KMS-11 (cell line): Measurements from ENCODE around the gene JAKMIP1.

Source experiments
- H2AFZ ChIP-seq: fragments of 200-600 bp; sonication (generic); 2 replicates; pipeline ENCODE4 v1.6.1; 2016; ENCODE audit warnings: antibody characterized with exemption, mixed run types, low read depth
- H3K27ac ChIP-seq: fragments of 200-600 bp; sonication (generic); 2 replicates; pipeline ENCODE4 v1.6.1; 2016; ENCODE audit warnings: mild to moderate bottlenecking, mixed run types
- H3K27me3 ChIP-seq: fragments of 200-600 bp; sonication (generic); 2 replicates; pipeline ENCODE4 v1.6.1; 2017; ENCODE audit warnings: mild to moderate bottlenecking, low read depth, mixed run types, moderate library complexity; ENCODE audit not compliant: insufficient read depth
- H3K36me3 ChIP-seq: fragments of 200-600 bp; sonication (generic); 2 replicates; pipeline ENCODE4 v1.6.1; 2017; ENCODE audit warnings: mild to moderate bottlenecking, mixed run types; ENCODE audit not compliant: insufficient read depth
- H3K4me1 ChIP-seq: fragments of 200-600 bp; sonication (generic); 2 replicates; pipeline ENCODE4 v1.6.1; 2016; ENCODE audit warnings: mild to moderate bottlenecking, low read depth, mixed run types; ENCODE audit not compliant: poor library complexity, severe bottlenecking
- H3K4me2 ChIP-seq: fragments of 200-600 bp; sonication (generic); 2 replicates; pipeline ENCODE4 v1.7.0; 2016; ENCODE audit warnings: mild to moderate bottlenecking, mixed run types
- H3K4me3 ChIP-seq: fragments of 200-600 bp; sonication (generic); IDR thresholded peaks from 2 replicates; pipeline ENCODE4 v1.6.1; 2017; ENCODE audit warnings: low read depth, low read length, mixed read lengths; ENCODE audit not compliant: insufficient read depth
- H3K79me2 ChIP-seq: fragments of 200-600 bp; sonication (generic); 2 replicates; pipeline ENCODE4 v1.6.1; 2016; ENCODE audit warnings: low read depth, mixed run types; ENCODE audit not compliant: insufficient read depth
- H3K9ac ChIP-seq: fragments of 200-600 bp; sonication (generic); 2 replicates; pipeline ENCODE4 v1.6.1; 2016; ENCODE audit warnings: mild to moderate bottlenecking, mixed run types
- H4K20me1 ChIP-seq: fragments of 200-600 bp; sonication (generic); 2 replicates; pipeline ENCODE4 v1.6.1; 2016; ENCODE audit warnings: mild to moderate bottlenecking, mixed run types; ENCODE audit not compliant: insufficient read depth
- CTCF ChIP-seq: fragments of 200-600 bp; sonication (generic); conservative IDR thresholded peaks from 2 replicates; pipeline ENCODE4 v1.6.1; 2017; ENCODE audit warnings: low read depth, mild to moderate bottlenecking, antibody characterized with exemption, low read length, moderate library complexity, mixed read lengths

Gene JAKMIP1

GRCh38 chr4:6043188-6043587 lies 157.2 kb downstream of the JAKMIP1 start:
- Histone ChIP-seq H2AFZ (no peak overlapping the region), H3K4me2 (no peak overlapping the region), H3K9ac (no peak overlapping the region), H3K79me2 (no peaks in the 10 kb centered on the region), H4K20me1 (no peaks in the 10 kb centered on the region), H3K27ac (no peak overlapping the region), H3K4me3 (no peak overlapping the region), H3K4me1 (no peaks in the 10 kb centered on the region), H3K27me3 (no peaks in the 10 kb centered on the region), H3K36me3 (no peaks in the 10 kb centered on the region)
- TF ChIP-seq CTCF = no peak

- Histone ChIP-seq H3K27me3 (no peaks in the 10 kb centered on the region), H4K20me1 (no peaks in the 10 kb centered on the region), H3K27ac (no peak overlapping the region), H3K79me2 (no peaks in the 10 kb centered on the region), H3K4me1 (no peaks in the 10 kb centered on the region), H2AFZ (no peak overlapping the region), H3K9ac (no peak overlapping the region), H3K4me2 (no peak overlapping the region), H3K4me3 (no peak overlapping the region), H3K36me3 (no peaks in the 10 kb centered on the region)
- no peak for TF ChIP-seq CTCF
Observed at GRCh38 chr4:6042293-6043063, 157.9 kb downstream of the JAKMIP1 start.

GRCh38 chr4:6041800-6042199 lies 158.5 kb downstream of the JAKMIP1 start:
- Histone ChIP-seq H2AFZ (no peak overlapping the region), H3K79me2 (no peaks in the 10 kb centered on the region), H4K20me1 (no peaks in the 10 kb centered on the region), H3K4me2 (no peak overlapping the region), H3K27me3 (no peaks in the 10 kb centered on the region), H3K4me3 (no peak overlapping the region), H3K36me3 (no peaks in the 10 kb centered on the region), H3K9ac (no peak overlapping the region), H3K27ac (no peak overlapping the region), H3K4me1 (no peaks in the 10 kb centered on the region)
- no peak for TF ChIP-seq CTCF

GRCh38 chr4:6038711-6039110 lies 161.6 kb downstream of the JAKMIP1 start:
- H3K27me3 ChIP-seq = no peaks in the 10 kb centered on the region
- H3K36me3 ChIP-seq = no peaks in the 10 kb centered on the region
- H2AFZ ChIP-seq = no peak overlapping the region
- H3K79me2 ChIP-seq = no peaks in the 10 kb centered on the region
- H4K20me1 ChIP-seq = no peaks in the 10 kb centered on the region
- no peaks in the 10 kb centered on the region for H3K4me1 ChIP-seq
- H3K9ac ChIP-seq = no peak overlapping the region
- no peak overlapping the region for H3K4me2 ChIP-seq
- no peak overlapping the region for H3K4me3 ChIP-seq
- H3K27ac ChIP-seq = no peak overlapping the region
- no peak for TF ChIP-seq CTCF
